Measurements from ENCODE around the gene SEC14L3.

DNA sequence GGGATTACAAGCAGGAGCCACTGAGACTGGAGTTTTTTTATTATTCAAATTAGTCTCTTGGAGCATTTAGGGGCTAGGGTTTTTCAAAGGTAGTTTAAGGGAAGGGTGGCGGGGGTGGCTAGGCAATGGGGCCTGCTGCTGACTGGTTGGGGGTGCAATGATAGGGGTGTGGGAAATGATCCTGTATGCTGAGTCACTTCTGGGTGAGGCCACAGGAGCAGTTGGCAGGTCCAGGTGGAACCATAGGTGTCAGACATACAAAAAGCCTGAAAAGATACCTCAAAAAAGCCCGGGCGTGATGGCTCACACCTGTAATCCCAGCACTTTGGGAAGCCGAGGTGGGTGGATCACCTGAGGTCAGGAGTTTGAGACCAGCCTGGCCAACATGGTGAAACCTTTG lies 32.6 kb downstream of the SEC14L3 start:
- TF ChIP-seq, protein P1, sequence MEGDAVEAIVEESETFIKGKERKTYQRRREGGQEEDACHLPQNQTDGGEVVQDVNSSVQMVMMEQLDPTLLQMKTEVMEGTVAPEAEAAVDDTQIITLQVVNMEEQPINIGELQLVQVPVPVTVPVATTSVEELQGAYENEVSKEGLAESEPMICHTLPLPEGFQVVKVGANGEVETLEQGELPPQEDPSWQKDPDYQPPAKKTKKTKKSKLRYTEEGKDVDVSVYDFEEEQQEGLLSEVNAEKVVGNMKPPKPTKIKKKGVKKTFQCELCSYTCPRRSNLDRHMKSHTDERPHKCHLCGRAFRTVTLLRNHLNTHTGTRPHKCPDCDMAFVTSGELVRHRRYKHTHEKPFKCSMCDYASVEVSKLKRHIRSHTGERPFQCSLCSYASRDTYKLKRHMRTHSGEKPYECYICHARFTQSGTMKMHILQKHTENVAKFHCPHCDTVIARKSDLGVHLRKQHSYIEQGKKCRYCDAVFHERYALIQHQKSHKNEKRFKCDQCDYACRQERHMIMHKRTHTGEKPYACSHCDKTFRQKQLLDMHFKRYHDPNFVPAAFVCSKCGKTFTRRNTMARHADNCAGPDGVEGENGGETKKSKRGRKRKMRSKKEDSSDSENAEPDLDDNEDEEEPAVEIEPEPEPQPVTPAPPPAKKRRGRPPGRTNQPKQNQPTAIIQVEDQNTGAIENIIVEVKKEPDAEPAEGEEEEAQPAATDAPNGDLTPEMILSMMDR (IDR thresholded peaks at IDR 0.05; ENCODE audit: extremely low read depth in 1 of 2, insufficient read depth in 1 of 2, low read depth in 1 of 2, low read length in 2 of 2) = no peak
- TF ChIP-seq, protein P2, sequence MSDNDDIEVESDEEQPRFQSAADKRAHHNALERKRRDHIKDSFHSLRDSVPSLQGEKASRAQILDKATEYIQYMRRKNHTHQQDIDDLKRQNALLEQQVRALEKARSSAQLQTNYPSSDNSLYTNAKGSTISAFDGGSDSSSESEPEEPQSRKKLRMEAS (IDR thresholded peaks at IDR 0.05; ENCODE audit: insufficient read depth, insufficient read length) = no peak
- TF ChIP-seq POLR2AphosphoS5 (IDR thresholded peaks at IDR 0.05; ENCODE audit: insufficient read depth, low read depth, low read length) (no peak), POLR2A (IDR thresholded peaks at IDR 0.05; ENCODE audit: low read depth, low read length) (no peak), EZH2 (IDR thresholded peaks at IDR 0.05; ENCODE audit: borderline replicate concordance, low read depth, low read length, severe bottlenecking) (no peak), JUN (IDR thresholded peaks at IDR 0.05; ENCODE audit: borderline replicate concordance, insufficient read depth, insufficient read length, low read depth) (no peak)
